Stimulated activated CD8-positive, alpha-beta memory T cell treated with anti-CD3 and anti-CD28 coated beads, Interleukin-7, amount 100 ng/mL, for 24 hours (primary cell): Measurements from ENCODE around the gene JUNB.
"Not testable (repeated sequence)": the region's sequence is repeated elsewhere in the genome, so short reads cannot be mapped to it uniquely, and the experiment has no call there.

Experiments used
- DNase-seq: peaks from one replicate; pipeline ENCODE4 v3.0.0-alpha.2; 2020; ENCODE audit warnings: low read depth

JUNB gene

GRCh38 chr19:12804051-12804450, 12.8 kb downstream of the JUNB start:
- DNase-seq = no peak

- DNase-seq = no peak
Measured at GRCh38 chr19:12806242-12807081, 15.2 kb downstream of the JUNB start, which contains the start of gene RNASEH2A. Gene RNASEH2A (plus strand): TSS chr19:12806584. CDS start chr19:12806674, 90 bp downstream.

GRCh38 chr19:12815088-12815487, 23.8 kb downstream of the JUNB start:
- DNase-seq = no peak

GRCh38 chr19:12817188-12817587, 25.9 kb downstream of the JUNB start:
- DNase-seq = not testable (repeated sequence)

GRCh38 chr19:12817810-12818209, 26.5 kb downstream of the JUNB start:
- not testable (repeated sequence) for DNase-seq

DNA sequence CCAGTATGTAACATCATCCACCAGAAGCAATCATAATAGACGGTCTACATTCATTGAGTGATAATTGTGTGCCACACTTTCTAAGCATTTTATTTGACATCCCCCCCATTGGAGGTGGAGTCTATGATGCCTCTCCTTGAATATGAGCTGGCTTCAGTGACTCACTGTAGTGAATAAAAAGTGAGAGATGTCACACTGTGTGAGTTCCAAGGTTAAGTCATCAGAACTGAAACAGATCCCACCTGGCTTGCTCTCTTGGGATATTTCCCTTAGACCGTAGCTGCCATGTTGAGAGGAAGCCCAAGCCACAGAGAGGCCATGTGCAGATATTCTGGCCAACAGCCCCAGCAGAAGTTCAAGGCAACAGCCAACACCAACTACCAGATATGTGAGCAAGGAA, 30.5 kb downstream of the JUNB start:
- DNase-seq = no peak

GRCh38 chr19:12825254-12826131, 34.2 kb downstream of the JUNB start:
- no peak for DNase-seq

- no peak for DNase-seq
Measured at GRCh38 chr19:12828494-12828893, 37.2 kb downstream of the JUNB start.

GRCh38 chr19:12833418-12833737, 42.1 kb downstream of the JUNB start:
- no peak for DNase-seq

GRCh38 chr19:12833738-12834565, 42.7 kb downstream of the JUNB start:
- DNase-seq = no peak

GRCh38 chr19:12834566-12834943, 43.3 kb downstream of the JUNB start, which contains the start of gene RTBDN:
Gene RTBDN (minus strand): TSS chr19:12834579. CDS start chr19:12829979, 4,600 bp downstream.
- no peak for DNase-seq

GRCh38 chr19:12834976-12835757, 43.9 kb downstream of the JUNB start:
- DNase-seq = no peak

DNA sequence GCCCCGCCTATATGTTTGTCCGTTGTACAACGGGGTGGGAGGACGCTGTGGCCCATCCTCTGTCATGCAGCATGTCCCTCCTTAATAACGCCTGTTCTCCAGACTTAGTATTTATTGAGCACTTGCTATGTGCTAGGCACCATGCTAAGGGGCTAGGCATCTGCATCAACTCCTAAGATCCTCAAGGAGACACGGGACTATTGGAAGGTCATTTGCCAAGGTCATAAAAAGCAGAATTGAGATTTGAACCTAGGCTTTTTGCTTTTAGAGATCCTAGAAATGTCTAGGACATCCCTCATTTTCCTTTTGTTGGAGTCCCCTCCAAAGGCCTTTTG, 45.2 kb downstream of the JUNB start:
- no peak for DNase-seq

- no peak for DNase-seq
Measured at GRCh38 chr19:12837225-12837624, 45.9 kb downstream of the JUNB start.

DNA sequence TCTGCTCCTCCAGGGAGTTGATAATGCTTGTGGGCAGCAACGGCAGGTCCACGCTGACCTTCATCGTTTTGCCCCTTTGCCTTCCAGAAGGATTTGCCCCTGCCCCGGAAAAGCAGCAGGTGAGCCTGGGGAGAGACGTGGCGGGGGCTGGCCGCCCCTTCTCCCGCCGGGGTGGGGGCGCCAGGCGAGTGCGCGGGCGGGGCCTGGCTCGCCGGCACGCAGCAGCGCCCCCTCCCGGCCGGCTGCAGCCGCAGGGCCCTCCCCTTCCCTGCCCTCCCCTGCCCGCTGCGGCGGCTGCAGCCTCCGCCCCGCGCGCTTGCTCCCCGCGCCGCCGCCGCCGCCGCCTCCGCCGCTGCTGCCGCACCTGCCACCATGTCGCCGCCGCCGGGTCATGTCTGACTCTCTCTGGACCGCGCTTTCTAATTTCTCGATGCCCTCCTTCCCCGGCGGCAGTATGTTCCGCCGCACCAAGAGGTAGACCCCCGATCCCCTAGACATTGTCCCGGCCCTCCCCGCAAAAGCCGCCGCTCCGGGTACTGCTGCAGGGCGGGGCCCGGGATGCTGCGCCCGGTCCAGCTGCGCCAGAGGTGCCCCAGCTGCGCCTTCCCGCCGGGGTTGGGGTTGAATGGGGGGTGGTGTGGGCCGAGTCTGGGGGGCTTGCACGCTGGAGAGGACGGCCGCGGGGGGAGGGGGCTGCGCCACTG, 47.0 kb downstream of the JUNB start, which contains the start of gene MAST1:
Gene MAST1 (plus strand): TSS at position 334 of the 704 bp plus-strand sequence. CDS start 58 bp downstream, at position 392.
- no peak for DNase-seq

GRCh38 chr19:12838886-12839756, 47.8 kb downstream of the JUNB start:
- DNase-seq = no peak

- DNase-seq = no peak
Measured at GRCh38 chr19:12840091-12841079, 49.1 kb downstream of the JUNB start.

DNA sequence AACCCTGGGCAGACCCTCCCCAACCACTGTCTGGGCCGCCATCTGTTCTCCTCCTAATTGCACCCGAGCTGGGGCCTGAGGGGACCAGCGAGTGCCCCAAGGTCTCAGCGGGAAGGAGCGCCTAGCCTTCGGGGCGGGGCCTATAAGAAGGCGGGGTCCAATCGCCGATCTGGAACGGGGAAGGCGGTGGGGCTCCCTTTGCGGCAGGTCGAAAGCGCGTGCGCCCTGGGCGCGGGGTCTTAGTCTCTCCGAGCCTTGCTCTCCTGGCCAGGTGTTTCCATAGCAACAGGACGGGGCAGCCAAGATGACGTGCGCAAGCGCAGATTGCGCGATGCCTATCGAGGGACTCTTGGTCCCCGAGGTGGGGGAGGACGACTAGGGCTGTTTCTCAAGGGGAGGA, 49.8 kb downstream of the JUNB start:
- no peak for DNase-seq
